CD4-positive, alpha-beta T cell treated with Interleukin-21 for 1 hour (primary cell): ENCODE results near the gene ANO9.

Experiments
- DNase-seq: peaks from one replicate; pipeline ENCODE4 v3.0.0-alpha.2; 2020

ANO9 gene

DNA sequence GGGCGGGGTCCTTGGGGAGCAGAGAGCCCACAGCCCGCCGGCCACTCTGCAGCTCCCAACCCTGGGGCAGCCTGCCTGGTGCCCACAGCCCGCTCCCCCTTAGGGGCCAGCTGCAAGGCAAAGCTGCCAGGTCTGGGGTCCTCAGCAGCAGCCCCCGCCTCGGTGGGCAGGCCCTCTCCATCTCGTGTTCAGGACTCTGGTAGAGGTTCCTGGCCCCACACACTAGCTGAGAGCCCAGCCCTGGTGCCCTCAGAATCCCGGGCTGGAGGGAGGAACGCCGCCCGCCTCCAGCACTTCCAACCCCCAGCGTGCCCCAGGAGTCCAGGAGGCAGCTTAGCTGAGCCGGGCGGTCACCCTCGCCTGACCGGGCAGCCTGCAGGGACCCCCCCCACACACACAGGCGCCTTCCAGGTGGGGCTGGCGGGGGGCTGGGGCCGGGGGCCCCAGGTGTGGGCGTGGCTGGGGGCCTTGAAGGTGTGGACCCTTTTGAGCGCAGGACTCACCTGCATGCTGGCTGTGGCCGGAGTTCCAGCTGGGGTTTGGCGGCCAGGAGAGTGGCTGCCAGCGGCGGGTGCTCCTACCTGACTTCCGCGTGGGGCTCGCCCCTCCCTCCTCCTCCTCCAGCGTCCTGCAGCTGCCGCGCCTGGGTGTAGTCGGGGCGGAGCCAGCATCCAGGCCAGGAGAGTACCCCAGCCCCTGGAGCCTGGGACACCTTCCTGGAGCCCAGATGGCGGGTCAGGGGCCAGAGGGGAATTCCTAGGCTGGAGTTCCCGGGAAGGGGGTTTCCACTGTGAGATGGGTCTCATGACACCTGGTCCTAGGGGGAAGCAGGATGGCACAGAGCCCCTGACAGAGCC, at the start of gene ANO9:
Gene ANO9 (minus strand): TSS at position 594 of the 857 bp plus-strand sequence. CDS start 85 bp downstream, at position 509.
- DNase-seq: peak; percentile 74

- no peak for DNase-seq
Measured at GRCh38 chr11:491358-491757, 49.5 kb upstream of the ANO9 start.

- no peak for DNase-seq
Measured at GRCh38 chr11:490930-491260, 49.1 kb upstream of the ANO9 start.

- no peak for DNase-seq
Measured at GRCh38 chr11:490186-490929, 48.5 kb upstream of the ANO9 start.

DNA sequence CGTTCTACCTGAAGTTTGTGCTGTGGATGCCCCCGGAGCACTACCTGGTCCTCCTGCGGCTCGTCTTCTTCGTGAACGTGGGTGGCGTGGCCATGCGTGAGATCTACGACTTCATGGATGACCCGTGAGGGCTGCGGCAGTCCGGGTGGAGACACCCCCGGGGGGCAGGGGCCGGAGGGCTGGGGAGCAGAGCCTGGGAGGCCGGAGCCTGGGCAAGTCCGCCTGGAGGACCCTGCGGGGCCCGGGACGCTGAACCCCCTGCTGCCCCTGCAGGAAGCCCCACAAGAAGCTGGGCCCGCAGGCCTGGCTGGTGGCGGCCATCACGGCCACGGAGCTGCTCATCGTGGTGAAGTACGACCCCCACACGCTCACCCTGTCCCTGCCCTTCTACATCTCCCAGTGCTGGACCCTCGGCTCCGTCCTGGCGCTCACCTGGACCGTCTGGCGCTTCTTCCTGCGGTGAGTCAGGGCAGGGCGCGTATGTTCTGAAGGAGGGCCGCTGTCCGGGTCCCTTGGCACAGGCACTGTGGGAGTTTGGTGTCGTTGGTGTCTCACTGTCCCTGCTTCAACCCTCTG, 47.9 kb upstream of the ANO9 start:
- no peak for DNase-seq

DNA sequence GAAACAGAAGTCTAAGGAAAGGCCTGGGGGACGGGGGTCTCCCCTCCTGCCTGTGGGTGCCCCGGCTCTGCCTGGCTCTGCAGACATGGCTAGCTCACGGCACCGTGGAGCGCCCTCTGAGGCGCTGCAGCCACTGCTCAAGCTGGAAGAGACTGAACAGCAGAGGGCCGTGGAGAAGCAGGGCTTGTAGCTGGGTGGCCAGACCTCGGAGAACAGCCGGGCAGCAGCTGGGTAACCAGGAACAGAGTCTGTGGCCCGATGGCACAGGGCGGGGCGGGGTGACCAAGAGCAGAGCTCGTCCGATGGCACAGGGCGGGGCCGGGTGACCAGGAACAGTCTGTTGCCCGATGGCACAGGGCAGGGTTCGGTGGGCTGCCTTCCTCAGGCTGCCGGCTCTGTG, 47.2 kb upstream of the ANO9 start:
- DNase-seq: no peak

- DNase-seq: no peak
Measured at GRCh38 chr11:488579-488978, 46.8 kb upstream of the ANO9 start.

- DNase-seq: no peak
Measured at GRCh38 chr11:488062-488461, 46.3 kb upstream of the ANO9 start.

- DNase-seq: no peak
Measured at GRCh38 chr11:487571-488021, 45.8 kb upstream of the ANO9 start.

DNA sequence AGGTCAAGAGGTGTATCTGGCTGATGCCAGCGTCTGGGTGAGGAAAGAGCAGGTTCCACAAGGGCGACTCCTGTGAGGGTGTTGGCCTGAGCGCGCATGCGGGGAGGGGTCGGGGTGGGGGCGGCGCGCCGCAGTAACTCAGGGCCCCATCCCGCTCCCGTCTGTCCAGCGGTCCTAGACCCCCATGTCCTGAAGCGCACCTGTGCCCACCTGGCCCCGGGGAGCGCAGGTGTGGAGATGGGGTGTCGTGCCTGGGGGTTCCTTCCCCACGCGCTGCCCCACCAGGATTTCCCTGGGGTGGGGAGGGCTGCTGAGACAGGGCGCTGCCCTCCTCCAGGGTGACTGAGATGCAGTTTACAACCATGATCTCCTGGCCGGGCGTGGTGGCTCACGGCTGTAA, 44.4 kb upstream of the ANO9 start:
- no peak for DNase-seq

DNA sequence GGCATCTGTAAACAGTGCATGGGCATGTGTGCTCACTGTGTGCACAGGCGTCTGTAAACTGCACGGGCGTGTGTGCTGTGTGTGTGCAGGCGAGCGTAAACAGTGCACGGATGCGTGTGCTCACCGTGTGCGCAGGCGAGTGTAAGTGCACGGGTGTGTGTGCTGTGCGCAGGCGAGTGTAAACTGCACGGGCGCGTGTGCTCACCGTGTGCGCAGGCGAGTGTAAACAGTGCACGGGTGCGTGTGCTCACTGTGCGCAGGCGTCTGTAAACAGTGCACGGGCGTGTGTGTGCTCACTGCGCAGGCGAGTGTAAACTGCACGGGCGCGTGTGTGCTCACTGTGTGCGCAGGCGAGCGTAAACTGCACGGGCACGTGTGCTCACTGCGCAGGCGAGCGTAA, 42.8 kb upstream of the ANO9 start:
- DNase-seq: no peak

- no peak for DNase-seq
Measured at GRCh38 chr11:479311-479710, 37.5 kb upstream of the ANO9 start.

DNA sequence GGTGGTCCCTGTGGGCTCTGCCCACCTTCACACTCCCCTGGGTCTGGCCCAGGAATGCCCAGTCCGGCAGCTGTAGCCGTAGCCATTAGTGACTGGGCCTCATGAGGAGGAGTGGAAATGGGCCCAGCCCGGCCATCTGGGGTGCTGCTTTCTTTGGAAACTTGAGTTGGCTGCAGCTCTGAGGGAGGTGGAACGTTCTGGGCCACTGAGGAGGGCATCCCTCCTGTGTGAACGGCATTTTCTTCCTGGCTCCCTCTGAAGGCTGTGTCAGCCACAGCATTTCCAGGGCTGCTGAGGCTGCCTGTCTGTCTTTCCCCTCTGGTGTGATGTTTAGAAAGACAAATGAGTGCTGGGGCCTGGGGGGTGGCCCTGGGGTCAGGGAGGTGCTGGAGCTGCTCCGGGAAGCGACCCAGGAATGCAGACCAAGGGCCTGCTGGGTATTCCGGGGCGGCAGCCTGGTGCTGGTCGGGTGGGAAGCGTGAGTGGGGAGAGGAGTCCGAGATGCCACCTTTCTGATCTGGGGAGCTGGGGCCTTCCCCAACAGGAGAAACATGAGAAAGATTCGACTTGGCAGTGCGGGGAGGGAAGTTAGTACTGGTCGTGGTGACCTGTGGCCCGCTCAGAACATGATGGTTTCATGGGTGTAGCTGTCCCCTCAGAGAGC, 35.4 kb upstream of the ANO9 start:
- DNase-seq: no peak

DNA sequence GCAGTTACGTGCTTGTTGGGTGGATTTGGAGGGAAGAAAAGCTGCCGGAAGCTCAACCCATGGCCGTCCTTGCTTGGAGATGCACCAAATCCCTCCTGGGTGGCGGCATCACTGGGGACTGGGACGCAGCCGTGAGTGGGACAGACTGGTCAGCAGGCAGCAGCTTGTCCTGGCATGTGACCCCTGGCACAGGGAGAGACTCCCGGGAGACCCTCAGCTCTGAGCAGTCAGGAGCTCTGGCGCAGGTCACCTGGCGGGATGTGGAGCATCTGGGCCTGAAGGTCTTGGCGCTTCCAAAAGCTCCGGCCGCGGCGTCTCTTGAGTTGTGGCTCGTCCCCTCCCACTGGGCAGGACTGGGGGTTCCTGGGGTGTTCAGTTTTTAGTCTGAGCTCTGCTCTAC, 34.6 kb upstream of the ANO9 start:
- no peak for DNase-seq

GRCh38 chr11:475941-476340, 34.1 kb upstream of the ANO9 start:
- DNase-seq: no peak

- no peak for DNase-seq
Measured at GRCh38 chr11:474914-475506, 33.2 kb upstream of the ANO9 start.

DNA sequence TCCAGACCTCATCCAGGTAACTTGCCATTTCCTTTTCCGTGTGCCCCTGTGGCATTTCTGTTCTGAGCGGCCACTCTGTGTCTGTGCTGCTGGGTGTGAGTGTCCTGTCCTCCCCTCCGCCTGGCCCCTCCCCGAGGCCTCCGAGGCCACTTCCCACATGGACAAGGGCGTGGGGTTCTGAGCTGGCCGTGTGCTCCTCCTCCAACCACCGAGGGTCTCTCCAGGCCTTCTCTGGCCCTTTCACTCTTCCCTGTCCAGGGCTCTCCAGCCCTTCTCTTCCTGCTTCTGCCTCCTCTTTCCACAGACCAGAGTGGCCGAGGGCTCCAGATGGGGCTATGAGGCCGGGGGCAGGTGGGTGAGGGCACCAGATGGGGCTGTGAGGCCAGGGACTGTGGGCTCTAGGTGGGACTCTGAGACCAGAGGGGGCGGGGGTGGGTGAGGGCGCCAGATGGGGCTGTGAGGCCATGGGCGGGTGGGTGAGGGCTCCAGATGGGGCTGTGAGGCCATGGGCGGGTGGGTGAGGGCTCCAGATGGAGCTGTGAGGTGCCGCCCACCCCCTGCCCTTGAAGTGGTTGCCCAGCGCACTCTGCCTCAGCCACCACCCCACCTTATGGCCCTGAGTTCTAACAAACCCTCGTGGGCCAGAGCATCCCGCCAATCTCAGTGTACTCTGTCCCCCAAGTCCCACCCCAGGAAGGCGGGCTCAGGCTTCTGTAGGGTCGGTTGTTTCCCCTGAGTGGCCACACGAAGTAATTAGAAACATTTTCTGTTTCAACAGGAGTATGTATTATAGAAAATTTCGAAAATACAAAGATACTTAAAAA, 32.4 kb upstream of the ANO9 start:
- DNase-seq: no peak

- no peak for DNase-seq
Measured at GRCh38 chr11:473415-473814, 31.6 kb upstream of the ANO9 start.

- DNase-seq: no peak
Measured at GRCh38 chr11:472816-473215, 31.0 kb upstream of the ANO9 start.

- DNase-seq: no peak
Measured at GRCh38 chr11:472272-472671, 30.5 kb upstream of the ANO9 start.

DNA sequence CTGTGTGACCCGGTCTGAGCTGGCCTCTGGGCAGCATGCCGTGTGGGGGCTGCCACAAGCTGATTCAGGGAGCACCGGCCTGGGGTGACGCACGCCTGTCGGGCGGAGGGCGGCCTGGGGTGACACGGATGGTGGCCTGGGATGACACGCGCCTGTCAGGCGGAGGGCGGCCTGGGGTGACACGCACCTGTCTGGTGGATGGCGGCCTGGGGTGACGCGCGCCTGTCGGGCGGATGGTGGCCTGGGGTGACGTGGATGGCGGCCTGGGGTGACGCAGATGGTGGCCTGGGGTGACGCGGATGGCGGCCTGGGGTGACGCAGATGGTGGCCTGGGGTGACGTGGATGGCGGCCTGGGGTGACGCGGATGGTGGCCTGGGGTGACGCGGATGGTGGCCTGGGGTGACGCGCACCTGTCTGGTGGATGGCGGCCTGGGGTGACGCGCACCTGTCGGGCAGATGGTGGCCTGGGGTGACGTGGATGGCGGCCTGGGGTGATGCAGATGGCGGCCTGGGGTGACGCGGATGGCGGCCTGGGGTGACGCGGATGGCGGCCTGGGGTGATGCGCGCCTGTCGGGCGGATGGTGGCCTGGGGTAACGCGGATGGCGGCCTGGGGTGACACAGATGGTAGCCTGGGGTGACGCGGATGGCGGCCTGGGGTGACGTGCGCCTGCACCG, 29.8 kb upstream of the ANO9 start:
- no peak for DNase-seq
